ENCODE data around the gene INPP5A.
"Not testable (repeated sequence)": the region's sequence is repeated elsewhere in the genome, so short reads cannot be mapped to it uniquely, and the experiment has no call there.

Gene INPP5A

DNA sequence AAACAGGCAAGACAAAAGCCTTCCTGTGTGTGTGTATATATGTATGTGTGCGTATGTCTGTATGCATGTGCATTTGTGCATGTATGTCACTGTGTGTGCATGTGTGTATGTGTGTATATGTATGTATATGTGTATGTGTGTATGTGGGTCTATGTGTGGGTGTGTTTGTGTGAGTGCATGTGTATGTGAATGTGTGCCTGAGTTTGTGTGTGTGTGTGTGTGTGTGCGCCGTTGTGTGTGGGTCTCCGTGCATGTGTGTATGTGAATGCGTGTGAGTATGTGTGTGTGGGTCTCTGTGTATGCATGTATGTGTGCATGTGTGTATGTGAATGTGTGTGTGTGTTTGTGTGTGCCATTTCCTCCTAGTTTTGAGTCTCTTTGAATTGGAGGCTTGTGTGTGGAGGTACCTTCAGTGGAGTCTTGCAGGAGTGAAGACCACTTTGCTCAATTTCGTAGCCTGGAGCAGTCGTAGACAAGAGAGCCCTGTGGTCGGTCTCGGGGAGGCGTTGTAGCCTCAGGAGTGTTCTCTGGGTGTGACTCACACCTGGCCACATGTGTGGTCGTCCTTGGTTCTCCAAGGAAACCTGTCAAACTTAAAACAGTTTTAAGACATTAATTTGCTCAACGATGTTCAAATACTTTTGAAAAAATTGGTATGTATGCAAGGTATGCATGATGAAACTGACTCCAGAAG is 28.1 kb downstream of the INPP5A start:
- no peak overlapping the region for H3K4me3 ChIP-seq (ENCODE audit: insufficient read length, low read depth)
- no peak overlapping the region for H3K9ac ChIP-seq (ENCODE audit: insufficient read length, low read depth)
- peaks cover 5% of the 10 kb centered on the region; the same call in 1 of the 2 replicates for H3K9me3 ChIP-seq (ENCODE audit: insufficient read depth, low read length)
- H3K27me3 ChIP-seq (ENCODE audit: insufficient read depth, insufficient read length) = no peaks in the 10 kb centered on the region
- TF ChIP-seq ZNF274 (IDR thresholded peaks at IDR 0.05; ENCODE audit: low read depth, low read length) = no peak
- no peak for TF ChIP-seq YY1 (IDR thresholded peaks at IDR 0.05; ENCODE audit: insufficient read depth, insufficient read length)
- no peak for TF ChIP-seq SUZ12 (IDR thresholded peaks at IDR 0.05; ENCODE audit: extremely low read depth, insufficient read depth, insufficient read length)
- peaks cover 4% of the 10 kb centered on the region for H3K4me1 ChIP-seq (ENCODE audit: insufficient read depth, insufficient read length)
- no peak for DNase-seq (ENCODE audit: low read depth, low spot score)
- H3K36me3 ChIP-seq (ENCODE audit: insufficient read depth, insufficient read length, low read length) = no peaks in the 10 kb centered on the region

DNA sequence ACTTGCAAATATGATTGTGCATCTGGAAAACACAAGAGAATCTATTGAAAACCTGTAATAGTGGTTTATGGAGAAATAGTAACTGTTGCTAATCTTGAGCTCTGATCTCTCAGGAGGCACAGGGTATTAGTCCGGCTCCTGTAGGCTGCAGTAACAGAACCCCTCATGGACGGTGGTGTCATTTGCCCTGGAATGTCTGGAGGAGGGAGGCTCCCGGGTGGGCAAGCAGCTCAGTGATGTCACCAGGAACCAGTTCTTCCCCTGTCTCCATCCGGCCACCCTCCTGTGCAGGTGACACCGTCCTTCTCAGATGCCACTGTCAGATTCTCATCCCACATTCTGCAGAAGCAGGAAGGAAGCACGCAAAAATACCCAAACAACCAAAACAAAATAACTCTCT is 29.3 kb downstream of the INPP5A start:
- DNase-seq (ENCODE audit: low read depth, low spot score) = no peak
- no peak overlapping the region for H3K4me3 ChIP-seq (ENCODE audit: insufficient read length, low read depth)
- H3K4me1 ChIP-seq (ENCODE audit: insufficient read depth, insufficient read length) = peaks cover 14% of the 10 kb centered on the region
- no peak for TF ChIP-seq YY1 (IDR thresholded peaks at IDR 0.05; ENCODE audit: insufficient read depth, insufficient read length)
- TF ChIP-seq SUZ12 (IDR thresholded peaks at IDR 0.05; ENCODE audit: extremely low read depth, insufficient read depth, insufficient read length) = no peak
- no peak for TF ChIP-seq ZNF274 (IDR thresholded peaks at IDR 0.05; ENCODE audit: low read depth, low read length)
- no peaks in the 10 kb centered on the region for H3K36me3 ChIP-seq (ENCODE audit: insufficient read depth, insufficient read length, low read length)
- H3K9ac ChIP-seq (ENCODE audit: insufficient read length, low read depth) = no peak overlapping the region
- no peaks in the 10 kb centered on the region for H3K27me3 ChIP-seq (ENCODE audit: insufficient read depth, insufficient read length)
- no peaks in the 10 kb centered on the region for H3K9me3 ChIP-seq (ENCODE audit: insufficient read depth, low read length)

DNA sequence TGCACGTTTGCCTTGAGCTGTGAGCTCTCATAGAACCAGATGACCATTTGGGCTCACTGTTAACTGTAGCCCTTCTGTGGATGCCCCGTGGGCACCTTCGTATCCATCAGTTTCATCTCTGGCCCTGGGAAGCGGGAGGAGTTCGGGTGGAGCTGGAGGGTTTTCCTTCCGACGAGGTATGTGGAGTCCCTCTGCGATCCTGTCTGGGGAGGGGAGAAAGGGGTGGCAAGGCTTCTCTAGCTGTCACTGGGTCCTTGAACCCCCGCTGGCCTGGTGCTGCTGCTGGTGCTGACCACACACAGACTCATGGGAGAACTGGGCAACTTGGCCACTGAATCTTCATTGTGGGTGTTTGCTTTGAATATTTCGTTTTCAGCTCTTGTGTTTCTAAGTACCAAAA is 32.7 kb downstream of the INPP5A start:
- DNase-seq (ENCODE audit: low read depth, low spot score) = no peak
- H3K9me3 ChIP-seq (ENCODE audit: insufficient read depth, low read length) = no peaks in the 10 kb centered on the region
- no peak overlapping the region for H3K4me3 ChIP-seq (ENCODE audit: insufficient read length, low read depth)
- no peaks in the 10 kb centered on the region for H3K36me3 ChIP-seq (ENCODE audit: insufficient read depth, insufficient read length, low read length)
- H3K4me1 ChIP-seq (ENCODE audit: insufficient read depth, insufficient read length) = peaks cover 28% of the 10 kb centered on the region
- H3K27me3 ChIP-seq (ENCODE audit: insufficient read depth, insufficient read length) = no peaks in the 10 kb centered on the region
- TF ChIP-seq YY1 (IDR thresholded peaks at IDR 0.05; ENCODE audit: insufficient read depth, insufficient read length) (no peak), ZNF274 (IDR thresholded peaks at IDR 0.05; ENCODE audit: low read depth, low read length) (no peak), SUZ12 (IDR thresholded peaks at IDR 0.05; ENCODE audit: extremely low read depth, insufficient read depth, insufficient read length) (no peak)
- H3K9ac ChIP-seq (ENCODE audit: insufficient read length, low read depth) = no peak overlapping the region

DNA sequence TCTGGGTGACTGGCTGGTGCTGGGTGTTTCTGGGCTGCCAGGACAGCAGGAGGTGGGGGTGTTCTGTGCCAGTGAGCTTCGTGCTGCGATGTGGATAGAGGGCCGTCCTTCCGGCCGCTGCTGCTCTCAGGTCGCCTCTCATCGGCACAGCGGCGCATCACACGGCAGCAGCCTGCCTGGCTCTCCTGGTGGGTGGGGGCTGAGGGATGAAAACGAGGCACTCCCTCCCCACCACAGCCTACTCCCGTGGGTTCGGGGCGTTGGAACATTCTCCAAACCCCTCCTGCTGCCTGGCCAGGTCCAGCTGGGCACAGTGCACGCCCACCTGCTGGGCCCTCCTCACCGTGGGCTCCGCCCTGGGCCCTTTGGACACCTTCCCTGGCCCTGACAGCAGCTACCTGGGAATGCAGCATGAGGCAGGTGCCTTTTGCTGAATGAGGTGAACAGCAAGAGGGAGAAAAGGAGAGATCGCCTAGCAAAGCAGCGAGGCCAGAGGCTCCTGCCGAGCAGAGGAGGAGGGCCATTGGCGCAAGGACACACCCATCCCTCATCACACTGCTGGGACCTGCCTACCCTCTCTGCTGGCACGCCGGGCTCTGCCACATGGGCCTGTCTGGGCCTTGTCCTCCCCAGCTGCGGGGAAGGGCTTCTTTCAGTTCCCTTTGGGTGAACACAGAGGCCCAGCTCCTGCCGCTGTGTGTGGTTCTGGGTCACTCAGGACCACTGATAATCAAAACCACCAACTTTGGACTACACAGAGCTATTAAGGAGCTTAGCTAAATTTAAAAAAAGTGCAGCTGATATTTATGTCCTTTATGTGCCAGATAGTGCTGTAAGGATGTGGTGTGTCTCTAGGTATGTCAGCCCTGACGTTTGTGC is 33.4 kb downstream of the INPP5A start:
- Histone ChIP-seq H3K36me3 (ENCODE audit: insufficient read depth, insufficient read length, low read length) (no peaks in the 10 kb centered on the region), H3K27me3 (ENCODE audit: insufficient read depth, insufficient read length) (no peaks in the 10 kb centered on the region), H3K9me3 (ENCODE audit: insufficient read depth, low read length) (no peaks in the 10 kb centered on the region), H3K4me3 (ENCODE audit: insufficient read length, low read depth) (no peak overlapping the region), H3K9ac (ENCODE audit: insufficient read length, low read depth) (no peak overlapping the region), H3K4me1 (ENCODE audit: insufficient read depth, insufficient read length) (peaks cover 35% of the 10 kb centered on the region)
- TF ChIP-seq ZNF274 (IDR thresholded peaks at IDR 0.05; ENCODE audit: low read depth, low read length) (no peak), YY1 (IDR thresholded peaks at IDR 0.05; ENCODE audit: insufficient read depth, insufficient read length) (no peak), SUZ12 (IDR thresholded peaks at IDR 0.05; ENCODE audit: extremely low read depth, insufficient read depth, insufficient read length) (no peak)
- DNase-seq (ENCODE audit: low read depth, low spot score) = no peak

DNA sequence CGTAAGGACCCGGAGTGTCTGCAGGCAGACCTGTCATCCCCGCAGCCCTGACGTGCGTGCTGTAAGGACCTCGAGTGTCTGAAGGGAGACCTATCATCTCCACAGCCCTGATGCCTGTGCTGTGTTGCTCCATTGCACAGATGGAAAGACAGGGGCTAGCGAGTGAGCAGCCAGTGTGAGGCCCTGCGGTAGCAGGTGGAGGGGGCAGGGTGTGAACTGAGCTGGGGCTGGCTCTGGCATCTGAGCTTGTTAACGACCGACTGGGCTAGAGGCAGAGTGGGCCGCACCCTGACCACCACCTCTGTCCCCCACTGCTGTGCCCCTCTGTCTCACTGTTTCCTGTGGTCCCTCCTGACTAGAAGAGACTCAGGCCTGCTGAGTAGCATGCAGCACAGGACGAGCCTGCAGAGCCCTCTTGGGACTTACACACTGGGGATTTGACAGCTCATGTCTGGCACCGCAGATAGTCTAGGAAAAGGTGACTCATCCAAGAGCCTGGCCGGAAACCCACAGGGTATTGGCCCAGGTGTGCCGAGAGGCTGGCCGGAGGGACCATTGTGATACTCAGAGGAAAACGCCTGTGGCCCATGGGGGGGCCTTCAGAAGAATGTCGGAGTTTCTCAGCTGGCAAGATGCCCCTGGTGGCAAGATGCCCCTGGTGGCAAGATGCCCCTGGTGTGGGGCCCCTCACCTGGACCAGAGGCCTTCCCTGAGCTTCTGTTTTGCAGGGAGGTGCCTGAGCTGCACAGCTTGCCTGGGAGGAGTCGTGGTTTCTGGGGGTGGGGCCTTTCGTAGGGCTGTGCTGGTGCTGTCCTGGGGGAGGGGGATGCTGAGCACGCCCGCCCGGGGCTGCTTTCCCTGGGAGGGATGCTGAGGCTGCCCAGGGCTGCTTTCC is 34.3 kb downstream of the INPP5A start:
- H3K9ac ChIP-seq (ENCODE audit: insufficient read length, low read depth) = peak overlapping the region; percentile 42
- no peak for TF ChIP-seq SUZ12 (IDR thresholded peaks at IDR 0.05; ENCODE audit: extremely low read depth, insufficient read depth, insufficient read length)
- TF ChIP-seq ZNF274 (IDR thresholded peaks at IDR 0.05; ENCODE audit: low read depth, low read length) = no peak
- TF ChIP-seq YY1 (IDR thresholded peaks at IDR 0.05; ENCODE audit: insufficient read depth, insufficient read length) = no peak
- no peak overlapping the region for H3K4me3 ChIP-seq (ENCODE audit: insufficient read length, low read depth)
- H3K4me1 ChIP-seq (ENCODE audit: insufficient read depth, insufficient read length) = peaks cover 40% of the 10 kb centered on the region
- no peaks in the 10 kb centered on the region for H3K36me3 ChIP-seq (ENCODE audit: insufficient read depth, insufficient read length, low read length)
- DNase-seq (ENCODE audit: low read depth, low spot score) = no peak
- no peaks in the 10 kb centered on the region for H3K9me3 ChIP-seq (ENCODE audit: insufficient read depth, low read length)
- no peaks in the 10 kb centered on the region for H3K27me3 ChIP-seq (ENCODE audit: insufficient read depth, insufficient read length)

DNA sequence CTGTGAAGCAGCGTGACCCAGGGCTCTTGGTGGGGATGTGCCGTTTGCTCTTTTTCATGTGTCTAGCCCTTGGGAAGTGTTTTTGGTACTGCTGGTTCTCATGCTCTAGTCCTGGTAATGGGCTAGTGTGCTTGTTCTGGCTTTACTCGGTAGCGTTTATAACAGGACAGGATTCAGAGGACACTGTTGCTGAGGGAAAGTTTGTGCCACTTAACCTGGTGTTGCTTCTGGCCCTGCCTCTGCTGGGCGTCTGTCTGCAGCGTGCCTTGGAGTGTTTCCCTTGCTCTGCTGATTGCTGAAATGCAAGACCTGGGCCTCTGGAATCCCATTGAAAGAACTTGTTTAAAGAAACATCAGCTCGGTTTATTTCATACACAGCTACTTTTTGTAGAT is 35.0 kb downstream of the INPP5A start:
- DNase-seq (ENCODE audit: low read depth, low spot score) = no peak
- H3K9ac ChIP-seq (ENCODE audit: insufficient read length, low read depth) = no peak overlapping the region
- no peak overlapping the region for H3K4me3 ChIP-seq (ENCODE audit: insufficient read length, low read depth)

DNA sequence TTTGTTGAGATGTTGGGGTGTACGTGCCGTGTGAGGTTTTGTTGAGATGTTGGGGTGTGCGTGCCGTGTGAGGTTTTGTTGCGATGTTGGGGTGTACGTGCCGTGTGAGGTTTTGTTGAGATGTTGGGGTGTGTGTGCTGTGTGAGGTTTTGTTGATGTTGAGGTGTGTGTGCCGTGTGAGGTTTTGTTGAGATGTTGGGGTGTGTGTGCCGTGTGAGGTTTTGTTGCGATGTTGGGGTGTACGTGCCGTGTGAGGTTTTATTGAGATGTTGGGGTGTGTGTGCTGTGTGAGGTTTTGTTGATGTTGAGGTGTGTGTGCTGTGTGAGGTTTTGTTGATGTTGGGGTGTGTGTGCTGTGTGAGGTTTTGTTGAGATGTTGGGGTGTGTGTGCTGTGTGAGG is 35.4 kb downstream of the INPP5A start:
- H3K4me1 ChIP-seq (ENCODE audit: insufficient read depth, insufficient read length) = peaks cover 40% of the 10 kb centered on the region
- H3K4me3 ChIP-seq (ENCODE audit: insufficient read length, low read depth); H3K9ac ChIP-seq (ENCODE audit: insufficient read length, low read depth); H3K9me3 ChIP-seq (ENCODE audit: insufficient read depth, low read length); H3K36me3 ChIP-seq (ENCODE audit: insufficient read depth, insufficient read length, low read length); H3K27me3 ChIP-seq (ENCODE audit: insufficient read depth, insufficient read length); DNase-seq (ENCODE audit: low read depth, low spot score): not testable (repeated sequence)

More for the DNA sequence above, 35.0 kb downstream of the INPP5A start:
- TF ChIP-seq ZNF274 (IDR thresholded peaks at IDR 0.05; ENCODE audit: low read depth, low read length) (no peak), SUZ12 (IDR thresholded peaks at IDR 0.05; ENCODE audit: extremely low read depth, insufficient read depth, insufficient read length) (no peak), YY1 (IDR thresholded peaks at IDR 0.05; ENCODE audit: insufficient read depth, insufficient read length) (no peak)
- no peaks in the 10 kb centered on the region for H3K9me3 ChIP-seq (ENCODE audit: insufficient read depth, low read length)
- no peaks in the 10 kb centered on the region for H3K27me3 ChIP-seq (ENCODE audit: insufficient read depth, insufficient read length)
- peaks cover 40% of the 10 kb centered on the region for H3K4me1 ChIP-seq (ENCODE audit: insufficient read depth, insufficient read length)
- no peaks in the 10 kb centered on the region for H3K36me3 ChIP-seq (ENCODE audit: insufficient read depth, insufficient read length, low read length)
